Mammary epithelial cell (primary cell): ENCODE data around the gene SEPTIN7.

ENCODE experiments used
- EZH2 ChIP-seq: IDR thresholded peaks from 2 replicates; pipeline ENCODE4 v1.6.1; 2012; ENCODE audit warnings: low read length, inconsistent platforms, borderline replicate concordance
- TF ChIP-seq, protein P1 (sequence below), 2 donors: IDR thresholded peaks in 1 of 2; conservative IDR thresholded peaks in 1 of 2; 2 replicates each; pipeline ENCODE4 v1.5.1; 2011 to 2012; ENCODE audit warnings: inconsistent platforms in 2 of 2, low read length in 2 of 2, mild to moderate bottlenecking in 2 of 2, control low read depth in 1 of 2, low read depth in 1 of 2; ENCODE audit not compliant: insufficient read depth in 1 of 2; ENCODE audit errors: extremely low read depth in 1 of 2

DNA sequence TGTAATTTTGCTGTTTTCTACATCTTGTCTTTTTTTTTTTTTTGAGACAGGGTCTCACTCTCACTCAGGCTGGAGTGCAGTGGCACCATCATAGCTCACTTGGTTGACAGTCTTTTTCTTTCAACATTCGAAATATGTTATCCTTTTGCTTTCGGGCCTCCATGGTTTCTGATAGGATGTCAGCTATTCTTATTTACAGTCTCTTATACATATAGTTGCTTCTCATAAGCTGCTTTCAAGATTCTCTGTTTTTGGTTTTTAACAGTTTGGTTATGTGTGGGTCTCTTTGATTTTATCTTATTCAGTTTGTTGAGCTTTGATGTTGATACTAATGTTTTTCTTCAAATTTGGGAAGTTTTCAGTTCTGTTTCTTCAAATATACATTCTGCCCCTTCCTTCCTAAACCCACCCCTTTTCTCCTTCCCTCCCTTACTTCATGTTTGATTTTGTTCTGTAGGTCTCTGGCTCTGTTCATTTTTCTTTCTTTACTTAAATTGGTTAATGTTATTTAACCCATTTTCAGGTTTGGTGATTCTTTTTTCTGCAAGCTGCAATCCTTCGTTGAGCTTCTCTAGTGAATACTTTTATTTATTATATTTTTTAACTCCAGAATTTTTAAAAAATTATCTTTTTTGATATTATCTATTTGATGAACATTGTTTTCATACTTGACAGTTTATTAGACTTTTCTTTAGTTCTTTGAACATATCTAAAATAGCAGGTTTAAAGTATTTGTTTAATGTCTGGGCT is 19.3 kb downstream of the SEPTIN7 start:
- TF ChIP-seq, protein P1, sequence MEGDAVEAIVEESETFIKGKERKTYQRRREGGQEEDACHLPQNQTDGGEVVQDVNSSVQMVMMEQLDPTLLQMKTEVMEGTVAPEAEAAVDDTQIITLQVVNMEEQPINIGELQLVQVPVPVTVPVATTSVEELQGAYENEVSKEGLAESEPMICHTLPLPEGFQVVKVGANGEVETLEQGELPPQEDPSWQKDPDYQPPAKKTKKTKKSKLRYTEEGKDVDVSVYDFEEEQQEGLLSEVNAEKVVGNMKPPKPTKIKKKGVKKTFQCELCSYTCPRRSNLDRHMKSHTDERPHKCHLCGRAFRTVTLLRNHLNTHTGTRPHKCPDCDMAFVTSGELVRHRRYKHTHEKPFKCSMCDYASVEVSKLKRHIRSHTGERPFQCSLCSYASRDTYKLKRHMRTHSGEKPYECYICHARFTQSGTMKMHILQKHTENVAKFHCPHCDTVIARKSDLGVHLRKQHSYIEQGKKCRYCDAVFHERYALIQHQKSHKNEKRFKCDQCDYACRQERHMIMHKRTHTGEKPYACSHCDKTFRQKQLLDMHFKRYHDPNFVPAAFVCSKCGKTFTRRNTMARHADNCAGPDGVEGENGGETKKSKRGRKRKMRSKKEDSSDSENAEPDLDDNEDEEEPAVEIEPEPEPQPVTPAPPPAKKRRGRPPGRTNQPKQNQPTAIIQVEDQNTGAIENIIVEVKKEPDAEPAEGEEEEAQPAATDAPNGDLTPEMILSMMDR (conservative IDR thresholded peaks at IDR 0.05 in 1 of 2, IDR thresholded peaks at IDR 0.05 in 1 of 2; ENCODE audit: extremely low read depth in 1 of 2, insufficient read depth in 1 of 2, low read depth in 1 of 2, low read length in 2 of 2), result no peak
- no peak for TF ChIP-seq EZH2
